Liver (tissue), 3 donors: ENCODE results near the gene MT1A.

Experiments used
- CTCF ChIP-seq: fragments of 150-350 bp; IDR thresholded peaks from 2 replicates; pipeline ENCODE4 v1.5.1; 2017; ENCODE audit warnings: improper control_type of control experiment, low read depth, low read length; ENCODE audit not compliant: missing input control
- EGR1 ChIP-seq, 2 donors: IDR thresholded peaks; 2 replicates each; pipeline ENCODE4 v1.6.1; 2016 to 2018; ENCODE audit warnings: antibody characterized with exemption in 2 of 2, low read depth in 2 of 2
- RXRA ChIP-seq, 2 donors: IDR thresholded peaks; 2 replicates each; pipeline ENCODE4 v1.6.1; 2017 to 2018; ENCODE audit warnings: antibody characterized with exemption in 2 of 2, mild to moderate bottlenecking in 1 of 2
- TAF1 ChIP-seq: conservative IDR thresholded peaks from 2 replicates; pipeline ENCODE4 v1.6.1; 2016; ENCODE audit warnings: antibody characterized with exemption, mild to moderate bottlenecking
- ZBTB33 ChIP-seq: IDR thresholded peaks from 2 replicates; pipeline ENCODE4 v1.6.1; 2016; ENCODE audit warnings: antibody characterized with exemption
- donor health status: healthy.
- donor health status: healthy.

- TF ChIP-seq CTCF (no peak), RXRA (IDR thresholded peaks at IDR 0.05) (no peak), TAF1 (no peak), ZBTB33 (no peak), EGR1 (IDR thresholded peaks at IDR 0.05; ENCODE audit: low read depth in 2 of 2) (no peak)
These were observed 23.1 kb upstream of the MT1A start for GRCh38 chr16:56615353-56615752.
